Measurements from ENCODE around the gene PHACTR1.

The PHACTR1 gene

DNA sequence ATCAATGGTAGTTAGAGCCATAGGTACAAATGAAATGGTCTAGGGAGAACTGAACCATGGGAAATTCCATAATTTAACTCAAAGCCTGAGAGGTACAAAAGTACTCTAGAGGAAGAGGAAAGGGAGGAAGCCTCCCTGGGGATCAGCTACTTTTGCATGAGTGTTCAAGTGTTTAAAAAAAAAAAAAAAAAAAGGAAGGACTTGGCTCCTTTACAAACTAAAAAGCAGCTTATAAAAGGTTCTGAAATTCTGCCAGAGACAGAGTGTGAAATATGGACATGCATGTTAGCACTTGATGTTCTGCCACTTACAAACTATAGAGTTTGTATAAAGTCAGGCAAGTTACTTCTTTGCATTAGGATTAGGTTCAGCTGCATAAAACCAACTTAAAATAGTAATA lies 321.7 kb downstream of the PHACTR1 start:
- no peak for DNase-seq

DNA sequence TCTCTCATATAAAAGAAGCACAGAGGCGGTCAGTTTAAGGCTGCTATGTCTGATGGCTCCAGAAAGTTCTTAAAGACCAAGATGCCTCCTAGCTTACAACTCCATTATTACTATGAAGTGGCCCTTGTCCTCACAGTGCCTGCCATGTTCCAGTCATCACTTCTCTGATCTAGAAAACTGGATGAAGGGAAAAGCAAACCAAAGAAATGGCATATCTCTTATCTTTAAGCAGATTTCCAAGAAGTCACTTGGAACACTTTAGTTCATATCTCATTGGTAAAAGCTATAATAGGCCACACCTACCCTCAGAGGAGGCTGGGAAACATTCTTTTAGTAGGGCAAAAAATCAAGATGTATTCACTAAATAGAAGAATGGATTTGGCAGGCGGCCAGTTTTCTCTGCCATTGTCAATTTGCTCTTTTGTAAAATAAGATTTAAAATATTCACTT lies 322.2 kb downstream of the PHACTR1 start:
- no peak for DNase-seq

DNA sequence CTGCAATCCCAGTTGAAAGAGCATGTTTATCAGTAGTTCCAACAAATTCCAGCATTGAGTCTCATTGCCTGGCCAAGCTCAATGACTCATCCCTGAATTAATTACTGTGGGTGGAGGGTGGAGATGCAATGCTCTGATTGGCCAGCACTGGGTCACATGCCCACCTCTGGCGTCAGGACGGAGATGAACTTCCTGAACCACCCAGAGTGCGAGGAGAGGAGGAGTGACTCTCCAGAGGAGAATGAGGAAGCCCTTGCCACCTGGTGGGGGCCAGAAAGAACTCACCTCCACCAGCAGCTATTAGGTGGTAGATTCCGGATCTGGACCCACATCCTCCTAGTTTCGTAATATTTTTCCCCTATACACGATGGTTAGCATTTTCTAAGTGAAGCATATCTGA lies 327.8 kb downstream of the PHACTR1 start:
- DNase-seq, result no peak

DNA sequence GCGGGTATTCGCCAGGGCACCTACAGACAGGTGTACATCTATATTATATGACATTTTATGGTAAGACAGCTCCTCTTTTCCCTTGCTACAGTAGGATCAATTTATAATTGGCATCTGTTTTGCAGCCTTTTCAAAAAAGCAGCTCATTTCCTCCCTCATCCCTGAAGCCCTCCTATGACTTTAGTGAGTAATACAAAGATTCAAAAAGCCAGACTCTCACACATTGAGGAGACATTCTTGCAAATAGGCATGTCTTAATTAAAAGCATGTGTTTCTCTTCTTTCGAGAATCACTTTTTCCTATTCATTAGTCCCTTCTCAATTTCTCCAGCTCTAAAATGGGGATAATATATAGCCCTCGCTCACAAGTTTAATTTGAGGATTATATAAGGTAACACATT lies 328.3 kb downstream of the PHACTR1 start:
- DNase-seq, result no peak

DNA sequence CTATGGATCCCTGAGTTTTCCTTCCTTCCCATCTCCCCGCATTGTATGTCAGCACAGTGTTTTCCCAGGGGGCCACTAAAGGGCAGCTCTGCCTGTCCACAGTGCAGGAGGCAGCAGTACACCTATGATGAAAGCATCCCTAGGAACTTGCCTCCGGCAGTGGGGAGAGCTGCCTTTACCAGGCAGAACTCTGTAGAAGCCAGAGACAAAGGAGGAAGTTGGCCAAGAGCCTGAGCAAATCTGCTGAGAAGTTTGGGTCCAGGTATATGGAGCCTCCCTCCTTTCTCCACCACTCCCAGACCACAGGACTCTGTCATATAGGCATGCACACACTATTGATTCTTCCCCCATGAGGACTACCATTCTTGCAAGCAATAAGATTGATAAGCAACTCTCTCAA lies 329.1 kb downstream of the PHACTR1 start:
- no peak for DNase-seq

DNA sequence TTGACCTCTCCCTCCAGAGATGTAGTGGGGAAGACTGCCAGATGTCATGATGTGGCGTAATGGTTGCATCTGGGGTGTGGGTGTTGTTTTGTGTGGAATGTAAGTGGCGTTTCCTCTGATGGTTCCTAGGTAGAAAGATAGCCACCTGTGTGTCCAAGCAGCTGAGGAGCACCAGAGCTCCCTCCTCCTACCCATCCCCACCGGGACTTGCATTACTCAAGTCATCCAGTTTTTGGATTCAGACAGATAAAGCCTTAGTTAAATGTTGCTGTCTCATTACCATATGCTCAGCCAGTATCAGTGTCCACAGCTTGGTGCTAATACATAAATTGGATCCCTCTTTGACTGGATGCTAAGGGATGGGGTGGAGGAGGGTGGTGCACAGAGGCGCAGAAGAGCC lies 329.5 kb downstream of the PHACTR1 start:
- DNase-seq, result no peak

DNA sequence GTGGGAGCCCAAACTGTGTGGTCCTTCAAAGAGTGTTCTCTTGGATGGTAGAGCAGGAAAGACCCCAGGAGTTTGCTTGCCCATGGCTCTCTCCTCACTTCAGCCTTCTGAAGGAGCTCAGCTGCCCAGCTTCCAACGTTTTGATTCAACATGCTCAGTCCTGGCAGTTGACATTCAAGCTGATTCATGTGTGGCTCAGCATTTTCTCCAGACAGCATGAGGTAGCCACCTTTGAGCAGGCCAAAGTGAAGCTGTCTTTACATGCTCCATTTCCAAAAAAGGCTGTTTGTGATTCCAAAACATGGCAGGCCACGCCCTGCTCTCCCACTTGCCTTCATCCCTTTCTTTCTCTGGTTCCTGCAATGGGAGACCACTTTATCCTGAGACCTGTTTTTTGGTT lies 331.5 kb downstream of the PHACTR1 start:
- no peak for DNase-seq

DNA sequence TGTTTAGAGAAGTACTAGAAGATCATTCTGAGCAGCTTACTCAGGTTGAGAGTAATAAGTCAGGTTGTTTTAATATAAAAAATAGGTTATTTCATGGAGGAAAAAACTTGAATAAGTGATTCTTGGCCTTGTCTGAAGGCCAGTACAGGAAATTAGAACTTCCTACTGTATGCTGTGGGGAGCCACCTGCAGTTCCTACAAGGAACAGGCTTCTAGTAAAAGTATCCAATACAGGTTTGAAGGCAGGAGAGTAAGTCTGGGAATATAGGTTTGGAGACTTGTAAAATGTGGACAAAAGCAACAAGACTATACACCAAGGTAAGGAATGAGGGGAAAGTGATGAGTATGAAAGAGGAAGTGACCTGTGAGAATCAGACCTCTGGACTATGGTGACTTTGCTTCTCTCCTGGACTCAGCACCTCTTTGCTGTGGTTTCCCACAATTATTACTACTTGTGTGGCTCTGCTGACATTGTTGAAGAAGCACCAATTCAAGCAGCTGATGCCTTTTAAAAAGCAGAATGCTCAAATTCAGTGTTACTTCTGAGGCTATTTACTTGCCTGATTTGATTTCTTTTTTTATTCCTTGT lies 333.2 kb downstream of the PHACTR1 start:
- no peak for DNase-seq

DNA sequence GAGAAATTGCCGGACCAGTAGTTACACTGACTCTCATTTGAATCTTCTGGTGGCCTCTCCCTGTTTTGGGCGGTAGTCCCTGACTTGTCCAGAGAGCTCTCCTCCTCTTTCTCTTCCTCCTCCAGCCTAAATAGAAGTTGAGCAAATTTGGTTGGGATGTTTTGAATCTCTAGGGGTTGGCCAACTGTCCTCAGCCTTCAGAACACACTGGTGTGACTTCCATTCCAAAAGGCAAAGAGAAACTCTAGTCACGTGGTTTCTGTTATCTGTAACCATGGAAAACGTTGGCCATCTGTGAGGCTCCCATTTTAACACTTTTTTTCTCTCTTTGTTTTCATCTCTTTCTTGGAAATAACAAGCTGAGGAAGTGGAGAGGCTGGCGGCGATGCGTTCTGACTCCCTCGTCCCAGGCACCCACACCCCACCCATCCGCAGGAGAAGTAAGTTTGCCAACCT lies 336.5 kb downstream of the PHACTR1 start:
- no peak for DNase-seq

DNA sequence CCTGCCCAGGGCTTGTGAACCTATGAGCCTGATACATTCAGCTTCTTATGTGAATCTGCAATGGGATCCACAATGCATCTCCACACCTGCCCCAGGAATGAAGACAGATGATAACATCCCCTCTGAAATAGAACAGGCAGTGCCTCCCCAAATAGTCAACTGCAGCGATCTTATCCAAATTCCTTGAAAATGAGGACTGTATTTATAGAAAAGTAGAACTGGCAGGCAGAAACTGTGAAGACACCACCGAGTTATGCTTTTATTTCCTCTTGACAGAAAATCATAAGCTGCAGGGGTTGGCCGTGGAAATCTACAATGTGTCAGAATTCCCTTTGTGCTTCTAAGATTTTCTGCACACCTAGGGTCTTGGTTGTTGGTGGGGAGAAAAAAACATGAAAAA lies 341.5 kb downstream of the PHACTR1 start:
- DNase-seq, result no peak

DNA sequence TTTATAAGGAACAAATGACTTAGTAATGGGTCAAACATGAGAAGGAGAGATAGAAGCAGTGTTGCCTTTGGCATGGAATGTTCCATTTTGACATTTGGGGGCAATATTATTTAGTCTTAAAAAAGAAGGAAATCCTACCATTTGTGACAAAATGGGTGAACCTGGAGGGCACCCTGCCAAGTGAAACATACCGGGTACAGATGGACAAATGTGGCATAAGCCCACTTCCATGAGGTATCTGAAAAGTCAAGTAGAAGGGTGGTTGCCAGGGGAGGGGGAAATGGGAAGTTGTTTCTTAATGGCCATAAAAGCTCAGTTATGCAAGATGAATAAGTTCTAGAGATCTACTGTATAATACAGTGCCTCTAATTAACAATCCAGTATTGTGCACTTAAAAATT lies 342.5 kb downstream of the PHACTR1 start:
- DNase-seq, result no peak

DNA sequence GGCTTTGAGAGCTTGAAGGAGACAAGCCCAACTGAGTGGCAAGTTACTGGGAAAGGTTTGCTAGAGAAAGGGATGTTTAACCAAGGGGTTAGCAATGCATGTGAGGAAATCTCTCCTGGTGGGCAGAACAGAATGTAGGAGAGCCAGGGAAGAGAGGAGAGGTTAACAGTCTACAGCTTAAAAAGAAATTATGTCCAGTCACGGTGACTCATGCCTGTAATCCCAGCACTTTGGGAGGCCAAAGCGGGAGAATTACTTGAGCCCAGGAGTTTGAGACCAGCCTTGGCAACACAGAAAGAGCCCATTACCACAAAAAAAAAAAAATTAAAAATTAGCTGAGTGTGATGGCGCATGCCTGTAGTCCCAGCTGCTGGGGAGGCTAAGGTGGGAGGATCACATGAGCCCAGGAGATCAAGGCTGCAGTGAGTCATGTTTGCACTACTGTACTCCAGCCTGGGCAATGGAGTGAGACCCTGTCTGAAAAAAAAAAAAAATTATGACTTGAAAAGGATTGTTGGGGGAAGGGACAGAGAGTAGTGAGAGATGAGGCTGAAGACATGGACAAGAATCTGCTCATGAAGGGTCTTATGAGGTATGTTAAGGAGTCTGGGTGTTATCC lies 346.8 kb downstream of the PHACTR1 start:
- DNase-seq, result no peak

DNA sequence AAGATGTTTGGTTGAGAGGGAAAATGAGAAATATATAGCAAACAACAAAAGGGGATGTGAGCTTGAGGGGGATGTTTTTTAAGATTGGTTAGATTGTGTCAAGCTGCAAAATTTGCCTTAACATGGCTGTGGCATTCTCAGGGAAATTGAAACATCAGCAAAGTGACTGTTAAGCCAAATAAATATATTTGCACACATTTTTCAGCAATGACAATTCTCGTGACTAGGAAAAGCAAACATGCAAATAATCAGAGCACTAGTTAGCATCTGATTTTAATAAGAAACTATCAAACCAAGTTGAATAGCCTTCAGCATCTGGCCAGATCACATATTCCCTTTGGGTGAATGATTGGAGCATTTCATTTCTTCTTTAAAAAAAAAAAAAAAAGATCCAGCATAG lies 349.0 kb downstream of the PHACTR1 start:
- no peak for DNase-seq

DNA sequence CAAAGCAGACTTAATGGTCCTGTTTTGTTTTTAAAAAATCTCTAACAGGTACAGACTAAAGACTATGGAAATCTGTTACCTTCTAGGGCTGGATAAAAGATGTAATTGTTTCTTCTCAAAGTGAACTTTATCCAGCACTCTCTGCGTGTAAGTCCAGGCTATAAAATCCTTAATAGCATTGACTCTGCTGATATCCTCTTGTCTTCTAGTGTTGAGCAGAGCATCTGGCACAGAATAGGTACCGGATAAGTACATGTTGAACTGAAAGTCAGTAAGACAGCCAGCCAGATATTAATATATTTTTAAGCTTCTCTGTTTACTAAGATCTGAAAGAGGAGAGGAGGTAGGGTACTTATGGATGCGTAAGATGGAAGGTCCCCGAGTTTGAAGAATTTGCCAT lies 349.5 kb downstream of the PHACTR1 start:
- DNase-seq, result no peak

DNA sequence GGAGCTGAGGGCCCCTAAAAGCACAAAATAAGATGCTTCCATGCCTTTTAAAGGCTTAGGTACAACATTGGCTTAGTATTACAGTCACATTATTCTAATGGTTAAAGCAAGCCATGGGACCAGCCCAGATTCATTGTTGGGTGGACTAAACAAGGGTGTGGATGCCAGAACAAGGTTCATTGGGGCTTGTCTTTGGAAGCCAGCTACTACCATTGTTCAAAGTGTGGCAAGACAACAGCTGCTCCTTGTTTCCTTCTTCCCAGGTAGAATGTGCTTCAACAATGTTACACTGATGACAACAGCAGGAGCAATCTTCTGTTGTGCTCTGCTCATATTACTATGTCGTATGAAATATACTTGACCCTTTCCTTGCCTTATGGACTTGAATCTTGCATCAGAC lies 350.3 kb downstream of the PHACTR1 start:
- no peak for DNase-seq

DNA sequence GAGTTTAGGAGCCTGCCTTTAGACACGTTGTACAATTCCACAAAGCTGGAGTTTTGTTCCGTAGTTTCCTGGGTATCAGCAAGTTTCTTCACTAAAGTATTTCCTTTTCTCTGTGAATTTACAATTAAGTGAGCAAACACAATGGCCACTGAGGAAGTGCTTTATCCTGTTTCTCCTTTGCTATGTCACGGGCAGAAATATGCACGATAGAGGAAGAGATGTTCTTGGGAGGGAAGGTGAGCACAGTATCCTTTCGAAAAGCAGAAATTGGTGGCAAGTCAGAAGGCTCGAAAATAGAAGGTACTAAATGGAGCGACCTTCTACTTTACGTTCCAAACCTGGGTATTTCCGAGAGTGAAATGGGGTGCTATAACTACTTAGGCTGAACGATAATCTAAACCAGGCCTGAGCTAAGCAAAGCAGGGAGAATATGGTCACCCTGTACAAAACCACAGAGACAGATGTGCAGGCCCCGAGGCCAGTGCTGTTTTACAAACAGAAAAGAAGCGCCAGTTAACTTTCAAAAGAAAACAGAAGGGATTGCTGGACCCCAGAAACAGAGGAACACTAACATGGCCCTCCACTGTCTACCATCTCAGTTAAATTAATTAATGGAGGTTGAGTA lies 352.1 kb downstream of the PHACTR1 start:
- DNase-seq, result no peak

DNA sequence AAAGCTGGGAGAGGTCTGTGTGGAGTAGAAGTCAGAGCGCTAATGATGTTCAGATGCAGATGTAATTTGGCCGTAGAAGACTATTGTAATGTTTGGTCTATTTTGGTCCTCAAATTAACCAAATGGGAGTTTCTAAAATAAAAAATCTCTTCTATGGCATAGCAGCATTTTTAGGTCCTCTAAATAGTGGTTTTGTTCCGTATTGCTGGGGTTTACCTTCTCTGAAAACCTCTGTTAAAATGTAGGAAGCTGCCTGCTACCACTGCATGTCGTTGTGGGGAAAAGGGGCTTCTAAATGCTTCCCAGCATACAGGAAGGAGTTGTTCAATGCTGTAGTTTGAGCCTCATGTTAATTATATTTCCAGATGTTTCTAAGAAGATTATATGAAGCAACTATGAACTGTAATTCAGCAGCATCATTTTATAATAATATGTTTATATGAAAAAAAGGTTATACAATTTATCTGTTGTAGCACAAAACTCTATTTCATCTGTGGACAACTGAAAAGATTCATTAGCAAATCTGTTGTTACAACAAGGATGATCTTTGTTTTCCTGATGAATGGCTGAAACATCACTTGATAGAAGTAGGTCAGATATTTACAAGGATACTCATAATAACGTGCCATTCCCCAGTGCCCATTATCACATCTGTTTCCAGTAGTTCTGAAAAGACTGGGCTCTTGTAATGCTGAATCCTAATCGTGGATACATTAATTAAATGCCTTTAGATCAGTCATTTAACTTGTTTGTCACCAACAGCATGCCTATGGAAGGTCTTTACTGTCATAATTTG lies 355.2 kb downstream of the PHACTR1 start:
- DNase-seq, result no peak

DNA sequence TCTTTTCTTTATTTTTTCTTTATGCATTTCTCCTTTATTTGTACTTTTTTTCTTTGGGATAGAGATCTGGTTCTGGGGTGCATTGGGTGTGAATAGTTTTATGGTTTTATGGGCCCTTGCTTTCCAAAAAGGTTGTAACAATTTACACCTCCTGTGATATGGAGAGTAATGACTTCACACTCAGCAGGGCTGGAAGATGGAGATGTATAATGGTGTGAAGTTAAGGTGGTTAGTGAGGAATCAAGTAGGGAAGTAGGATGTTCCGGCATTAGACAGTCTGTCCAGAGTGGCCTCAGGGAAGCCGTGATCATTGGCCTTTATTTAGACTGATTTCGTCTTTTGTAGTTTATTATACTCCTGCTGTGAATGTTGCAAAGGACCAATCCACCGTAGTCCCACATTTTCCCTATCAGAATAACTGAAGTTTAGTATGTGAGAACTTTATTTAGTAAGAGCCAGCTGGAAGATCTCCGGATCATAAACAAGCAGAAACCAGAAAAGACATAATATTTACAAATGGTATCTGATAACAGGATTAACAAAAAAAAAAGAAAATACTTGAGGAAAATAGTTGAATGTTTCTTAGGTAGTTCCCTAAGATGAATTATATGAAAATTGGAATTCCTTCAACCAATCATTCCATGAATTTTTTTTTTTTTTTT lies 356.2 kb downstream of the PHACTR1 start:
- DNase-seq, result no peak

DNA sequence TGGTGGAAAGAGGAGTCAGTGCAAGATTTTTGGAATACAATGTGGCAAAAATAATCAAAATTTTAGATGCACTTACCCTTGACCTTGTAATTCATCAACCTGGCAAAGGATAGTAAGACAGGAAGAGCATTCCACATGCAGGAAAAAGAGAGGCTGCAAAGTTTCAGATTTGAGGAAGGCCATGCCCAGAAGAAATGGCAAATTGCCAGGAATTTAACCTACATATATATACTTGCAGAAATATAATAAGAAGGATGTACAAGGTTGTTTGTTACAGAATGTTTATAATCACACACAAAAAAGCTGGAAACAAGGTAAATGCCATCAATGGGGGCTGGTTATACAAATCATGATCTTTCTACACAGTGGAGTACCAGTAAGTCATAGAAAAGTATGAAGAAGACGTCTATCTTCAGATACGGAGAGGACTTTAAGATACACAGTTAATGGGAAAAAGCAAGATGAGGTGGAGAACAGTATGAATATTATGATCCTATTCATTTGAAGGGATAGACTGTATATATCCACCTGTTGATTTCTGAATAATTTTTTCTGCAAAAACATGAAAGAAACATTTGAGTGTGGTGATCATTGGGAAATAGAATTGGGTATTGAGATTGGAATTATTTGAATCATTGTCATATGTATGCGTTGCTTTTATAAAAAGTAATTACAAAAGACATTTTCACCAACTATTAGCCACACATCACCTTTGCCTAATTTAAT lies 358.0 kb downstream of the PHACTR1 start:
- DNase-seq, result no peak

DNA sequence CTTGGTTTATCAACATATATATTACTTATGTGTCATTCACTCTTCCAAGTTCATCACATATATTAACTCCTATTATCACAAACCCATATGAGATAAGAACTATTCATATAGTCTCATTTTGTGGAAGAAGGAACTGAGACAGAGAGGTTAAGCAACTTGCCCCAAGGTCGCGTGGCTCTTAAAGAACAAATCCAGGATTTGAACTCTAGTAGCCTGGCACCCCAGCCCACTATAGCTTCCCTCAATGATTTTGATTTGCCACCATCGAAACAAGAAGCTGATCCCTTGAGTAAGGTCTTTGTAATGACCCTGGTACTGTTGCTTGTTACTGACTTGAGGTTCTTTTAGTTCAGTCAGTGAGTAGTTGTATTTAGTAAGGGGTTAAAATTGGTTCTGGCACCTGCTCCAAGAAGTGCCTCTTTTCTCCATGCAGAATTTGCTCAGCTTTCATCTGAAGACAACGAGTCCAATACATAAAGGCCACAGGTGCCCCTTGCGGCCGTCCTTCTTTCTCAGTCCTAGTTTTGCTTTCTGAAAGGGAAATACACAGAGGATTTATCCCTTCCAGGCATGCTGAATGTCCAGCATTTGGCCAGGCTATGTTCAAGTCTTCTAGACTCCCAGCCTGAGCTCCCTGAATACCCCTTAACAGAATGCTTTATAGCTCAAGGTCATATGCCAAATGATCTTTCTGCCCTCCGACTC lies 358.7 kb downstream of the PHACTR1 start:
- no peak for DNase-seq

DNA sequence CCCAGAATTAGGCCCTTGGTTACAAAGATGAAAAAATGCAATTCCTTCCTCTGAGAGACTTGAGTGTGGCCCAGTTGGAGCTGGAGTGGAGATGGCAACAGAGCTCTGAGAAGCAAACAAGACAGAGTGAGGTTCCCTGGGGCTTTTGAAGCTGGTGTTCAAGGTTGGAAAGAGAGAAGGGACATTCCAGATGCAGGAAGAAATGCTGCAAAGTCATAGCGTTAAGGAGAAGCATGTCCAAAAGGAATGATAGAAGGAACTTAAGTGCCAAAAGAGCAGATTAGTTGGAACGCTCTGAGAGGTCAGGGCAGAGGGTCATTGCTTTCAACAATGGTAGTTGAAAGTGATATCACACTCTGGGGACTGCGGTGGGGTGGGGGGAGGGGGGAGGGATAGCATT lies 360.0 kb downstream of the PHACTR1 start:
- DNase-seq, result no peak

DNA sequence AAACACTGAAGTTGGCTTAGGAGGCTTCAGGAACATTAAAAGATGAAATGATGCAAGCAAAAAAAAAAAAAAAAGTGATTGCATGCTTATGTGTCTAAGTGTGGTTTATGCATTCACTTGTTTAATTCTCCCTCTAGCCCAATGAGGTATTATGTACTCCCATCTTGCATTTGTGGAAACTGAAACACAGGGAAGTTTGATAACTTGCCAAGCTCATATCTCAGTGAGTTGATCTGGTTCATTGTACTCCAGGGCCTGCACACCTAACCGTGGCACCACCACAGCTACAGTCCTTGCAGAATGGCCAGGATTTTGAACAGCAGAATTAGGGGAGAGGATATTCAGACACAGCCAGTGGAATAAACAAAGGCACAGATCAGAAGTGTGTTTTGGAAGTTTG lies 360.6 kb downstream of the PHACTR1 start:
- DNase-seq, result no peak
